ENCODE data around the gene PLCB3. TPM values are rescaled to one million over a fixed set of nuclear protein-coding genes. Genes with fewer than 3 reads are reported as not detected.

Gene PLCB3
- polyA plus RNA-seq, 3 donors, result 11.6 to 17.7 (median 15.1) TPM

GRCh38 chr11:64291752-64292459, 40.6 kb downstream of the PLCB3 start:
- no peak for DNase-seq (ENCODE audit: extremely low read depth in 1 of 11, low read depth in 9 of 11, low spot score in 4 of 11)

- DNase-seq (ENCODE audit: extremely low read depth in 1 of 11, low read depth in 9 of 11, low spot score in 4 of 11), result no peak
These were observed 41.3 kb downstream of the PLCB3 start for GRCh38 chr11:64292460-64293254.

- DNase-seq (ENCODE audit: extremely low read depth in 1 of 11, low read depth in 9 of 11, low spot score in 4 of 11), result no peak
These were observed 43.4 kb downstream of the PLCB3 start for GRCh38 chr11:64294774-64295173.

GRCh38 chr11:64295760-64296159, 44.4 kb downstream of the PLCB3 start:
- DNase-seq (ENCODE audit: extremely low read depth in 1 of 11, low read depth in 9 of 11, low spot score in 4 of 11), result no peak

- DNase-seq (ENCODE audit: extremely low read depth in 1 of 11, low read depth in 9 of 11, low spot score in 4 of 11), result no peak
These were observed 44.9 kb downstream of the PLCB3 start for GRCh38 chr11:64296236-64296635.

- no peak for DNase-seq (ENCODE audit: extremely low read depth in 1 of 11, low read depth in 9 of 11, low spot score in 4 of 11)
These were observed 45.7 kb downstream of the PLCB3 start for GRCh38 chr11:64296830-64297698.

- no peak for DNase-seq (ENCODE audit: extremely low read depth in 1 of 11, low read depth in 9 of 11, low spot score in 4 of 11)
These were observed 46.5 kb downstream of the PLCB3 start for GRCh38 chr11:64297699-64298358.

- no peak for DNase-seq (ENCODE audit: extremely low read depth in 1 of 11, low read depth in 9 of 11, low spot score in 4 of 11)
These were observed 47.9 kb downstream of the PLCB3 start for GRCh38 chr11:64298966-64299846.

- no peak for DNase-seq (ENCODE audit: extremely low read depth in 1 of 11, low read depth in 9 of 11, low spot score in 4 of 11)
These were observed 48.7 kb downstream of the PLCB3 start, which contains the start of gene CATSPERZ for GRCh38 chr11:64299847-64300648. Gene CATSPERZ (plus strand): TSS chr11:64300358. CDS start chr11:64300411, 53 bp downstream.

- DNase-seq (ENCODE audit: extremely low read depth in 1 of 11, low read depth in 9 of 11, low spot score in 4 of 11), result no peak
These were observed 52.0 kb downstream of the PLCB3 start for GRCh38 chr11:64303109-64304031.

GRCh38 chr11:64304032-64304315, 52.6 kb downstream of the PLCB3 start:
- no peak for DNase-seq (ENCODE audit: extremely low read depth in 1 of 11, low read depth in 9 of 11, low spot score in 4 of 11)

GRCh38 chr11:64304316-64305072, 53.2 kb downstream of the PLCB3 start:
- DNase-seq (ENCODE audit: extremely low read depth in 1 of 11, low read depth in 9 of 11, low spot score in 4 of 11), result peak in 9 of 11 donors; percentile 71 to 86 (median 82)

GRCh38 chr11:64305075-64305690, 53.9 kb downstream of the PLCB3 start, which contains the start of gene ESRRA:
Gene ESRRA (plus strand): TSS chr11:64305524. CDS start chr11:64307180, 1,656 bp downstream.
- peak; percentile 91 to 99 (median 96) for DNase-seq (ENCODE audit: extremely low read depth in 1 of 11, low read depth in 9 of 11, low spot score in 4 of 11)

- no peak for DNase-seq (ENCODE audit: extremely low read depth in 1 of 11, low read depth in 9 of 11, low spot score in 4 of 11)
These were observed 54.6 kb downstream of the PLCB3 start for GRCh38 chr11:64305691-64306562.
